ENCODE measurements around the gene KRTAP4-7. TPM values are rescaled to one million over a fixed set of nuclear protein-coding genes. Genes with fewer than 3 reads are reported as not detected.
A peak's percentile ranks its signal among the peaks of the same experiment; 100 is the strongest.
"Not testable (repeated sequence)": the region's sequence is repeated elsewhere in the genome, so short reads cannot be mapped to it uniquely, and the experiment has no call there.

KRTAP4-7 gene
- total RNA-seq, 1 experiment from 2014 or later, result not detected

DNA sequence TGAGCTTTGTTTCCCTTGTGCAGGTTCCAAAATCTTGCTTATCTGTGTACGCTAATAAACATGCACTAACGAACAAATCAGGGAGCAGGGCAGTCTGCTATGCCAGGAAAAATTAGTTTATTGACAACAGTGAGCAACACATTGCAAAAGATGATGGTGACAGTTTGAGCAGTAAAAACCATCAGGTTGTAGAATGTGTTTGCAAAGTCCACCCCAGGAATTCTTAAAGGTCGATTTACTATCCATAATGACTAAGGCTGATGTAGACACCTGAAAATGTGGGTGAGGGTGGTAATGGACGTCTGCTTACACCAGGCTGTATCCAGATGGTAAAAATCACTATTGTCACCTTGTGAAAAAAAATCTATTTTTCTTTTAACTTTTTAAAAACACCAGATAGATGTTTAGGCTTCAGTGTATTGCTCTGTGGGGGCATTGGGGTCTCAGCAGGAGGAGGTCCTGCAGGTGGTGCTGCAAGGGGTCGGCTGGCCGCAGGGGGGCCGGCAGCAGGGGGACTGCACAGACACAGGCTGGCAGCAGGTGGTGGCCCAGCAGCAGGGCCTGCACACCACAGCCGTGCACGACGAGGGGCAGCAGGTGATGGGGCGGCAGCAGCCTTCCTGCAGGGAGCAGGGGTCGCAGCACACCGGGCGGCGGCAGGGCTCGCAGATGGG is 18.8 kb upstream of the KRTAP4-7 start:
- not testable (repeated sequence) for DNase-seq (ENCODE audit: low spot score)

DNA sequence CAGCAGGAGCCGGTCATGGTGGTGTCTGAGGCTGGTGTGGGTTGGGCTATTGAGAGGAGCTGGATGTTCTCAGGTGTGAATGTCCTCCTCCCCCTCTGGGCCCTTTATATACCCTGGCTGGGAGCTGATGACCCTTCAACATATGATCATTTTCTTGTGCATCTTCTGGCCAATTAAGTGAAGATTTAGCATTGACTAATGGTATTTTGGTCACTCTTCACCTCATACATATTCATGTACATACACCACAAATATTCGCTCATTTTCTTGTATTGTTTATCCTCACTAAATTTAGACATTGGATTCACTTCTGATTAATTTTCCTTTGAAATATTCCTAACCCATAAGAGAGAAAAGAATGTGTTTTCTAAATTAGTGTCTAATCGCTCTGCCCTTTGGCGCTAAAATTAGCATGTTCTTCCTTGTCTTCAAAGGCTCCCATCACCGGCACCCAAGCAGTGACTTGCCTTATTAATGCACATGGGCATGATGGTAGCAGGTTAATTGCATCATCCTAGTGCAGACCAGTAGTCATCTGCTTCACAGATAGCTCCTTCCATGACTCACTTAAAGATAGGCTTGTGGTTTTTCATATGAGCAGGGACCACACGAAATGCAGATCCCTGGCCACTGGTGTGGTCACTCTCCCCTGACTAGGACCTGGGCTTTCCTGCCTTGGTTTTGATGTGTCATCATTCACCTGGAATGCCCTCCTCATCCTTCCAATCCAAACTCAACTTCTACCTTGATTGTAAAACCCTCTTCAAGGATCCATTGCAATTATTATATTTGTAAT is 17.9 kb upstream of the KRTAP4-7 start, which contains the start of gene KRTAP2-4:
TSS of gene KRTAP2-4 (minus strand) at position 51 of the 796 bp plus-strand sequence. CDS start at position 17, 34 bp downstream.
- DNase-seq (ENCODE audit: low spot score), result no peak

DNA sequence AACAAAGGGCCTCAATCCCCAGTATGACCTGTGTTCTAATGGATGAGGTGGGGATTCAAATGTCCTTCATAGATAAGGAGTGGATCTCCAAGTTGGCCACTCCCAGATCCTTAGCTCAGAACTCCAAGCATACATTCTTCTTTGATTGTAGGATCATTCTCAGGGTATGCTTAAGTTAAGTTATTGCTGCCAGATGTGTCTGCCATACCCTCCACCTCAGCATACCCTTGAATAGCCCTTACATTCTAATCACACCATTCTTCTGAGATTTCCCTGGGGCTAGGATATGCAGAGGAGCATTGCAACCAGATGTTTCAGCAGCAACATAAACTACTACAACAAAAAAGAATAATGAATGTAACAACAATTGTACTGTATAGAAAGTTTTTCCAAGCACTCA is 16.7 kb upstream of the KRTAP4-7 start:
- DNase-seq (ENCODE audit: low spot score), result no peak

DNA sequence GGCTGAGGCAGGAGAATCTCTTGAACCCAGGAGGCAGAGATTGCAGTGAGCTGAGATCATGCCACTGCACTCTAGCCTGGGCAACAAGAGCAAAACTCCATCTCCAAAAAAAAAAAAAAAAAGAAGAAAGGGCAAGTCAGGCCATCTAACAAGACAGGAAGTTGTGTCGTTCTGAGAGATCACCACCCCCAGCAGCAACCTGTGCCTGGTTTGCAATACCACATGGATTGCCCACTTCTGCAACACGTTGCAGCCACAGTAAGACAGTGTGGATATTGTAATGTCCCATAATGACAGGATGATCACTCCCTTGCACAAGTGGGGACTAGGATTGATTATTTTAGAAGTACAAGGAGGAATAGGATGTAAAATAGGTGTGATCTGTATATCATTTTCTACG is 14.9 kb upstream of the KRTAP4-7 start:
- no peak for DNase-seq (ENCODE audit: low spot score)

DNA sequence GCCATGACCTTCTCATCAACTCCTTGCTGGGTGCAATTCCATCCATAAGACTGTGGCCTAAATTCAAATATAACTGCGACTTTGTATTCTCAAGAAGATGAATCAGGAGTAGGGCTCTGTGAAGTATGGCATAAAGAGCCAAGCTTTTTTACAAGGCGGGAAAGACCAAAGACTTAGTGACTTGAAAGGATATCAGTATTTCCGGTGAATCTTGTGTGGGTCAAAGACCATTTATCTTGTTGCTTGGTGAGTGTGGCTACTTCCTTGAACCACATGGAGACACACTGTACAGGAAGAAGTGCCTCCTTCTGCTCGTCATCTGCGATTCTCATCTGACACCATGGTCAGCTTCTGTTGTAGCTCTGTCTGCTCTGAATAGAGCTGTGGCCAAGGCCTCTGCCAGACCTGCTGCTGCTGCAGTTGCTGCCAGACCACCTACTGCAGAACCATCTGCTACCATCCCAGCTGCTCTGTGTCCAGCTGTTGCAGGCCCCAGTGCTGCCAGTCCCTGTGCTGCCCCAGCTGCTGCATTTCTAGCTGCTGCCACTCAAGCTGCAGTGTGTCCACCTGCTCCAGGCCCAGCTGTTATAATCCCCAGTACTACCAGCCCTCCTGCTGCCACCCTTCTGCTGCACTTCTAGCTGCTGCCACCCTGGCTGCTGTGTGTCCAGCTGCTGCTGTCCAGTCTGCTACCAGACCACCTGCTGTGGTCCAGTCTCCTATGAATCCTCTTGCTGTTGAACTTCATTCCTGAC is 12.2 kb upstream of the KRTAP4-7 start:
- peak; percentile 16 for DNase-seq (ENCODE audit: low spot score)

DNA sequence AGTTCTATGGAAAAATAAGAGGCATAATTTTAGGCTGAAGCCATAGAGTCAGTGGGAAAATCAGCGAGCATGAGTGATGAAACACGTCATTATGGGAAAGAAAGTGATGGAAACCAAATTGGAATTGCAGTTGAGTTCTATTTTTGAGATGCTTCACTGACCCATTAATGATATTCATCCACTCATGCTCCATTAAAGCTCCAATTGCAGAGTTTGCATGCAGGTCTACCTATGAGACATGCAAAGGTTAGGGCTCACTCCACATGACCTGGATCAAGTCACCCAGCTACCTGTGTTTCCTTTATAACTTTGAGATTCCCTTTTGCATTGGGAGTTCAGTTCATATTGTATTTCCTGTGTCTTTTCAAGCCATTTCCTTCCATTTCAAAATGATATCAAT is 10.3 kb upstream of the KRTAP4-7 start:
- no peak for DNase-seq (ENCODE audit: low spot score)

DNA sequence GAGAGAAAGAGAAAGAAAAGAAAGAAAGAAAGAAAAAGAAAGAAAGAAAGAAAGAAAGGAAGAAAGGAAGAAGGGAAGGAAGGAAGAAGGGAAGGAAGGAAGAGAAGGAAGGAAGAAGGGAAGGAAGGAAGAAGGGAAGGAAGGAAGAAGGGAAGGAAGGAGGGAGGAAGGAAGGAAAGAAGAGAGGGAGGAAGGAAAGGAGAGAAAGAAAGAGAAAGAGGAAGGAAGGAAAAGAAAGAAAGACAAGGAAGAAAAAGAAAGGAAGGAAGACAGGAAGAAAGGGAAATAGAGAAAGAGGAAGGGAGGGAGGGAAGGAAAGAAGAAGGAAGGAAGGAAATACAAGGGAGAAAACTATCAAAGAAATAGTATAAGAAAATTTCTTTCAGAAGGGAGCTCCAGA is 7.2 kb upstream of the KRTAP4-7 start:
- DNase-seq (ENCODE audit: low spot score), result no peak

DNA sequence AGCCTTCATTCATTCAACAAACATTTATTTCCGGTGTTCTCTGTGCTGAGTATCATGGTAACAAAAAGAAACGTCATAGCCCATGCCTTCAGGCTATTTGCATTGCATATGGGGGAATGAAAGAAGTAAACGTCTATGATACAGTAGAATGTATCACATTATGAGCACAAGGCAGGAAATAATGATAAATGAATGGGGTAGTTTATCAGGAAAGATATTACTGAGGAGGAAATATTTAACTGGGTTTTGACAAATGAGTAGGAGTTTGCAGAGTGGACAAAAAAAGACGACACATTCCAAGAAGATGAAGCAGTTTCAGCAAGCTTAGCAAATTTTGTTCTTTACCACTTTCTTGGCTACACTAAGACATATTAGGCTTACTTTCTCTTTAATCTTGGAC is 1.3 kb upstream of the KRTAP4-7 start:
- DNase-seq (ENCODE audit: low spot score), result no peak

DNA sequence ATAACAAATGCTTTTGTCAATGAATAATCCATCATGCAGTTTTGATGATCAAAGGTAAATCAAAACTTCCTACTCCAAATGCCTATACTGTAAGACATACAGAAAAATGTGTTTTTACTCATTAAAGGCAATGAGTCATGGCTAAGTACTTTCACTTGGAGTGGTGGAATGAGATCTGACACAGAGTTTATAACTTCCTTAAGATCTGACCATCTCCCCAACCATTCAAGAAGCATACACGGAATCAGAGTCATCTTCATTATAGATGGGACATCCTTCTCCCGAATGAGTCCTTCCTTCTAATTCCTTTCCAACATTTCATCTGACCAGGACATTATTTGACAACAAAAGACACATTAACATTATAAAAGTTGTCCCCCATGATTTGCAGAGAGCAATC is 523 bp upstream of the KRTAP4-7 start:
- peak; percentile 15 for DNase-seq (ENCODE audit: low spot score)

DNA sequence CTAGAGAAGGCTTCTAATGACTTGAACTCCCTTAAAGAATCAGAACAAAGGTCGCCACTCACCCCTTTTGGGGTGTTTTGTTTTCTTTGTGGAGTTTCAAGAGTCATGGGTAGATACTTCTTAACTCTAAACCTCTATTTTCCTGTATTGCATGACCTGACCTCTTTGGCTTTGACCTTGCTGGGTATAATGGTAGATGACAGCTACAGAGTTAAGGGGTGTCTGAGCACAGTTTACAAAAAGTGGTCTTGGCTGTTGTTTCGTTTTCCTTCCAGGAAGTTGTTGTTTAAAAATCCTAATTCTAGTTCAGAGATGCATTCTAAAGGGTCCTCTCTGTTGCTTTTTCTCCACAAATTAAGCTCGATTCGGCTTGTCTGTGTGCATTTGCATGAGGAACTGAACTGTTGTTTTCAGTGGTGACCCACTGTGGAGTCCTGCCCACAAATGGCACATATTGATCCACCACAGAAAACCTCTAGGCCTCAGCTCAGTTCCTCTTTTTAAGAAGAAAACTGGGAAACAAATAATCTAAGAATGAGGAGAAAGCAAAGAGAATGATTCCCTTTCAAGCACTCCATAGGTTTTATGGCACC is 4.9 kb downstream of the KRTAP4-7 start:
- DNase-seq (ENCODE audit: low spot score), result not testable (repeated sequence)

DNA sequence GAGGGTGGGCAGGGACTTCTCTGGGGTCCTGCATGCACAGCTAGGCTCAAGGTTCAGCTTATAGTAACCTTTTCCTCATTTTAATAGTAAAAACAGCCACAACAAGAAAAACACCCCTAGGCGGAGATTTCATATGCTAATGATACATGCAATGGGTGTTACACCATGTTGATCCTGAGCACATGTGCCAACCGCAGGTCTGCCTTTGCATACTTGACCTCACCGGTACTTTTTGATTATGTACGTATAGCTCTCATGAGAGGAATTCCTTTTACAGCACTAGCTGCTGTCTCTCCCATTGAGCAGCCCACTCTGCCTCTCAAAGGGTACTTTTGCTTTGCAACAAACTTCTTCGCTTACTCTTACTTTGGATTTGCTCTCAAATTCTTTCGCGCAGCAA is 12.1 kb downstream of the KRTAP4-7 start:
- DNase-seq (ENCODE audit: low spot score), result no peak

DNA sequence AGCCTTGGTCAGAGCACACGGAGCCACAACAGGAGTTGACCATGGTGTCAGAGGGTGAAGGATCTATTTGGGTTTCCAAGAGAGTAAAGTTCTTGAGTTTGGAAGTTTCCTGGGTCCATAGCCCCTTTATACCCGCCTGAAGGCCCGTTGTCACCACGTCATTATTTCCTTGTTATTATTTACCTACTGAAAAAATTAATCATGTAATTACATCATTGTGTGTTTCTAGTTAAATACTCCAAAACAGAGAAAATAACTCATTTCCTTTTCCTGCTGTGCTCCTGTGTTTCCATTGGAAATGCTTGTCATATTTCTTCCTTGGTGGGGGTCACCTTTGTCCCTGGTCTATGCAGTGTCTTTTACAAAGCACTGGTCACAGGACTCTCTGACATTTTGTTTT is 14.1 kb downstream of the KRTAP4-7 start, which contains the start of gene KRTAP4-8:
TSS of gene KRTAP4-8 (minus strand) at position 101 of the 400 bp plus-strand sequence. CDS start at position 43, 58 bp downstream.
- no peak for DNase-seq (ENCODE audit: low spot score)

DNA sequence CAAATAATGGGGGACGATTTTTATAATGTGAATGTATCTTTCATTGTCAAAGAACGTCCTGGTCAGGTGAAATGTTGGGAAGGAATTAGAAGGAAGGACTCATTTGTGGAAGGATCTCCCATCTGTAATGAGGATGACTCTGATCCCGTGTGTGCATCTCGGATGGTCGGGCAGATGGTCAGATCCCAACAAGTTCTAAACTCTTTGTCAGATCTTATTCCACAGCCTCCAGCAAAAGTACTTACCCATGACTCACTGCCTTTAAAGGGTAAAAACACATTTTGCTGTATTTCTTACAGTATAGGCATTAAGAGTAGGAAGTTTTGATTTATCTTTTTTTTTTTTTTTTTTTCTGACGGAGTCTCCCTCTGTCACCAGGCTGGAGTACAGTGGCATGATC is 14.5 kb downstream of the KRTAP4-7 start:
- no peak for DNase-seq (ENCODE audit: low spot score)

DNA sequence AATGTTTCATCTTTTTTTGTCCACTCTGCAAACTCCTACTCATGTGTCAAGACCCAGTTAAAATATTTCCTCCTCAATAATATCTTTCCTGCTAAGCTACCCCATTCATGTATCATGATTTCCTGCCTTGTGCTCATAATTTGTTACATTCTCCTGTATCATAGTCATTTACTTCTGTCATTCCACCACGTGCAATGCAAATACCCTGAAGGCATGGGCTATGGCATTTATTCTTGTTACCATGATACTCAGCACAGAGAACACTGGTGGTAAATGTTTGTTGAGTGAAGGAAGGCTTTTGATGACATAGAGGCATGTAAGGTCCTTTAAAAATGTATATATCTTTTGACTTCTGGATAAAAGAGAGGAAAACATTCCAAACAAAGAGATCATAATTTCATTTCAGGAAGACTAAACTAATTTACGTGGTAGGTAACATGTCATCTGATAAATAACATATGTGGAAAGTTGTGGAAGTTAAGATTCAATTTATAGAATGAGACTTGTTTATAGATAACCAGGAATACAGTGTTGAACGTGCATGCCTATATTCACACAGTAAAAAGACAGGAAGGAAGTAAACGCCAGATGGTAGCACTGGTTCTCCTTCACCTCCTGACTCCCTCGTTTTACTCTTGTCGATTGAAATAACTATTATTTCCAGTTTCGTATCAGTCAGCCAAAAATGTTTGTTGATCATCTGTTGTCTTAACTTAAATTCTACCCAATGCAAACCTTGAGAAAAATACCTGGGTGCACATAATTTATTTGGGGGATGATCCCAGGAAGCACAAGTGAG is 15.9 kb downstream of the KRTAP4-7 start:
- not testable (repeated sequence) for DNase-seq (ENCODE audit: low spot score)

DNA sequence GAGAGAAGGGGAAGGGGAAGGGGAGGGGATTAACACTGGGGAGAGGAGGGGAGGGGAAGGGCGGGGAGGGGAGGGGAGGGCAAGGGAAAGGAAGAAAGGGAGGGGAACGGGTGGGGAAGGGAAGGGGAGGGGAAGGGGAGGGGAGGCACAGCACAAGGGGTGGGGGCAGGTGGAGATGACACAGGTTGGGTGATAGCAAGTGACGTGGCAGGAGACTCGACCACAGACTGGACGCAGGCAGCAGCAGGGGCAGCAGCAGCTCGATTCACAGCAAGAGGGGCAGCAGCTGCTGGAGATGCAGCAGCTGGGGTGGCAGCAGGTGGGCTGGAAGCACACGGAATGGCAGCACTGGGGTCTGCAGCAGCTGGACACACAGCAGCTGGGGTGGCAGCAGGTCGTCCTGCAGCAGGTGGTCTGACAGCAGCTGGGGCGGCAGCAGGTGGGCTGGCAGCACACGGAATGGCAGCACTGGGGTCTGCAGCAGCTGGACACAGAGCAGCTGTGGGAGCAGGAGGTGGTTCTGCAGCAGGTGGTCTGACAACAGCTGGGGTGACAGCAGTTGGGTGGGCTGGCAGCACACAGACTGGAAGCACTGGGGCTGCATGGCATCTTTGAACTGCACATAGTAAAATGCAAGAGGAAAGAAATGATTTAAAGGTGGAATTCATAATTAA is 17.8 kb downstream of the KRTAP4-7 start, which contains the start of gene KRTAP4-16:
TSS of gene KRTAP4-16 (minus strand) at position 624 of the 674 bp plus-strand sequence. CDS start at position 624, 0 bp downstream.
- no peak for DNase-seq (ENCODE audit: low spot score)

DNA sequence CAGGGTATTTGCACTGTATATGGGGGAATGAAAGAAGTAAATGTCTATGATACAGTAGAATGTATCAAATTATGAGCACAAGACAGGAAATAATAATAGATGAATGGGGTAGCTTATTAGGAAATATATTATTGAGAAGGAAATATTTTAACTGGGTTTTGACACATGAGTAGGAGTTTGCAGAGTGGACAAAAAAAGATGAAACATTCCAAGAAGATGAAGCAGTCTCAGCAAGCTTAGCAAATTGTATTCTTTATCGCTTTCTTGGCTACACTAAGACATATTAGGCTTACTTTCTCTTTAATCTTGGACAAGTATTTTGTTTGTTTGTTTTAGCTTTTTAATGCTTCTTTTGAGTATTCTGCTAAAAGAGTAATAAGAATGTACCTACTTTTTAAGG is 19.9 kb downstream of the KRTAP4-7 start:
- DNase-seq (ENCODE audit: low spot score), result no peak

DNA sequence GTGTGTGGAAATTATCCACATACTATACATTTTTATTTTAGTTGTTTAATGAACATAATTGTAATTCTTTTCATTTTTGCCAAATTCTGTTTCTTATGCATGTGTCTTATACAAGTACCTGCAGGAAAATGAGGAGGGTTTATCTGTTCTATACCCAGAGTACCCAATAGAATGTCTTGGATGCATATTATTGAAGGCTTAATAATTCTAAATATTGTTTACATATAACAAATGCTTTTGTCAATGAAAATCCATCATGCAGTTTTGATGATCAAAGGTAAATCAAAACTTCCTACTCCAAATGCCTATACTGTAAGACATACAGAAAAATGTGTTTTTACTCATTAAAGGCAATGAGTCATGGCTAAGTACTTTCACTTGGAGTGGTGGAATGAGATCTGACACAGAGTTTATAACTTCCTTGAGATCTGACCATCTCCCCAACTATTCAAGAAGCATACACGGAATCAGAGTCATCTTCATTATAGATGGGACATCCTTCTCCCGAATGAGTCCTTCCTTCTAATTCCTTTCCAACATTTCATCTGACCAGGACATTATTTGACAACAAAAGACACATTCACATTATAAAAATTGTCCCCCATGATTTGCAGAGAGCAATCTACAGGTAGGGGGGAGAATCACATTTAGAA is 20.6 kb downstream of the KRTAP4-7 start:
- DNase-seq (ENCODE audit: low spot score), result not testable (repeated sequence)

DNA sequence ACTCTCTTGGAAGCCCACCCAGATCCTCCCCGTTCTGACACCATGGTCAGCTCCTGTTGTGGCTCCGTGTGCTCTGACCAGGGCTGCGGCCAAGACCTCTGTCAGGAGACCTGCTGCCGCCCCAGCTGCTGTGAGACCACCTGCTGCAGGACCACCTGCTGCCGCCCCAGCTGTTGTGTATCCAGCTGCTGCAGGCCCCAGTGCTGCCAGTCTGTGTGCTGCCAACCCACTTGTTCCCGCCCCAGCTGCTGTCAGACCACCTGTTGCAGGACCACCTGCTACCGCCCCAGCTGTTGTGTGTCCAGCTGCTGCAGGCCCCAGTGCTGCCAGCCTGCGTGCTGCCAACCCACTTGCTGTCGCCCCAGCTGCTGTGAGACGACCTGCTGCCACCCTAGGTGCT is 21.4 kb downstream of the KRTAP4-7 start, which contains the start of gene KRTAP4-9:
TSS of gene KRTAP4-9 (plus strand) at position 43 of the 400 bp plus-strand sequence. CDS start at position 43, 0 bp downstream.
- DNase-seq (ENCODE audit: low spot score), result not testable (repeated sequence)

DNA sequence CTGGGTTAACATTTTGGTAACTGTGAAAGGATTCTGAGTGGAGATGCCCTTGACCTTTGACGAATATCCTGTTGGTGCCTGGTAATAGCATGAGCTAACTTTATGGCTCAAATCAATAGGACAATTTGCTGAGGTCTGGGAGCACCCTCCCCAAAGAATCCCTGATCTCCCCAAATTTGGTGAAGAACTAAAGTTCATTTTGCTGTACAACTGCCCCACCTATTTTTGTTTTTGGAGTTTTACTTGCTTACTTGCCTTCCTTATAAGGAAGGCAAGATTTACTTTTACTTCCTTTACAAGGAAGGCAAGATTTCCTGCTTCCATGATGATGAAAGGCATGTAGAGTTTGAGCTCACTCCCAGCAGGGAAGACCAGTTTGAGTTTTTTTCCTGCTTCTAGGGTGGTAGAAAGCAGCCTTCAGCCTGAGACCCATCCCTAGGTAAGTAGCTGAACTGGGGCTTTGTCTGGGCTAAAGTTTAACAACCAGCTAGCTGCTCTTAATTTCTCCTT is 24.0 kb downstream of the KRTAP4-7 start:
- DNase-seq (ENCODE audit: low spot score), result no peak

Measured in HT-29 (cell line).